GM23338 (cell line): ENCODE results near the gene USP9Y. TPM values are rescaled to one million over a fixed set of nuclear protein-coding genes. Genes with fewer than 3 reads are reported as not detected.
"Not testable (repeated sequence)": the region's sequence is repeated elsewhere in the genome, so short reads cannot be mapped to it uniquely, and the experiment has no call there.

ENCODE experiments used
- ATAC-seq: fragments of 200-7000 bp; cut with Tn5 transposase; 3 replicates; pipeline ENCODE4 v1.9.1; 2020
- DNase-seq: peaks from one replicate; pipeline ENCODE4 v3.0.0-alpha.2; 2015; ENCODE audit warnings: low spot score
- H2AFZ ChIP-seq: fragments of 200-600 bp; sonication (generic); 2 replicates; pipeline ENCODE4 v1.8.0; 2016; ENCODE audit warnings: antibody characterized with exemption, mild to moderate bottlenecking, moderate library complexity
- H3F3A ChIP-seq: fragments of 200-600 bp; sonication (generic); replicated peaks from 2 replicates; pipeline ENCODE4 v1.8.0; 2017; ENCODE audit warnings: antibody characterized with exemption, mixed run types, low read depth
- H3K27ac ChIP-seq: fragments of 200-600 bp; sonication (generic); 2 replicates; pipeline ENCODE4 v1.6.1; 2016; ENCODE audit warnings: low read depth
- H3K27me3 ChIP-seq: fragments of 200-600 bp; sonication (generic); 2 replicates; pipeline ENCODE4 v1.8.0; 2016; ENCODE audit warnings: mild to moderate bottlenecking, mixed run types, moderate library complexity; ENCODE audit not compliant: insufficient read depth
- H3K36me3 ChIP-seq: fragments of 200-600 bp; sonication (generic); 2 replicates; pipeline ENCODE4 v1.8.0; 2016; ENCODE audit warnings: mild to moderate bottlenecking; ENCODE audit not compliant: insufficient read depth
- H3K4me1 ChIP-seq: fragments of 200-600 bp; sonication (generic); 2 replicates; pipeline ENCODE4 v1.8.0; 2016; ENCODE audit warnings: mild to moderate bottlenecking, moderate library complexity; ENCODE audit not compliant: insufficient read depth
- H3K4me2 ChIP-seq: fragments of 200-600 bp; sonication (generic); 2 replicates; pipeline ENCODE4 v1.7.1; 2017; ENCODE audit warnings: mixed run types
- H3K4me3 ChIP-seq: fragments of 200-600 bp; sonication (generic); 2 replicates; pipeline ENCODE4 v1.6.1; 2016; ENCODE audit warnings: mixed run types
- H3K79me2 ChIP-seq: fragments of 200-600 bp; sonication (generic); replicated peaks from 2 replicates; pipeline ENCODE4 v1.8.0; 2017; ENCODE audit warnings: mild to moderate bottlenecking; ENCODE audit not compliant: insufficient read depth
- H3K9me2 ChIP-seq: fragments of 200-600 bp; sonication (generic); 2 replicates; pipeline ENCODE4 v1.8.0; 2017; ENCODE audit not compliant: insufficient read depth
- H4K20me1 ChIP-seq: fragments of 200-600 bp; sonication (generic); replicated peaks from 2 replicates; pipeline ENCODE4 v1.8.0; 2017; ENCODE audit warnings: mild to moderate bottlenecking; ENCODE audit not compliant: insufficient read depth
- H3K27ac Mint-ChIP-seq: 2 replicates; pipeline ENCODE4 v1.8.0; 2020; ENCODE audit warnings: inconsistent platforms, mild to moderate bottlenecking, moderate library complexity, mixed read lengths
- H3K27me3 Mint-ChIP-seq: 3 replicates; pipeline ENCODE4 v1.8.0; 2022; ENCODE audit warnings: low read depth, mild to moderate bottlenecking, moderate library complexity, mixed read lengths, inconsistent platforms; ENCODE audit not compliant: insufficient read depth, poor library complexity
- H3K36me3 Mint-ChIP-seq: 3 replicates; pipeline ENCODE4 v1.8.0; 2021; ENCODE audit warnings: low read depth, mild to moderate bottlenecking, inconsistent platforms, moderate library complexity, mixed read lengths
- H3K4me1 Mint-ChIP-seq: 3 replicates; pipeline ENCODE4 v1.8.0; 2020; ENCODE audit warnings: mild to moderate bottlenecking, inconsistent platforms, mixed read lengths
- H3K4me3 Mint-ChIP-seq: 3 replicates; pipeline ENCODE4 v1.8.0; 2021; ENCODE audit warnings: moderate library complexity, mild to moderate bottlenecking, inconsistent platforms, mixed read lengths
- H3K9me3 Mint-ChIP-seq: 3 replicates; pipeline ENCODE4 v1.8.0; 2020; ENCODE audit warnings: moderate library complexity, mild to moderate bottlenecking, inconsistent platforms, mixed read lengths
- CREB1 ChIP-seq: fragments of 250-450 bp; sonication (Bioruptor Pico); IDR thresholded peaks from 2 replicates; pipeline ENCODE4 v1.5.0; 2020; ENCODE audit warnings: low read depth, mild to moderate bottlenecking, moderate library complexity
- ETS1 ChIP-seq: IDR thresholded peaks from 2 replicates; pipeline ENCODE4 v1.6.1; 2016; ENCODE audit warnings: antibody characterized with exemption
- EZH2phosphoT487 ChIP-seq: fragments of 200-600 bp; sonication (generic); IDR thresholded peaks from one replicate; pipeline ENCODE4 v1.8.1; 2018; ENCODE audit warnings: antibody characterized with exemption; ENCODE audit not compliant: unreplicated experiment
- ZNF114 ChIP-seq: fragments of 250-450 bp; sonication (Bioruptor Pico); IDR thresholded peaks from 2 replicates; pipeline ENCODE4 v1.5.0; 2020; ENCODE audit warnings: mild to moderate bottlenecking, moderate library complexity
- ZNF331 ChIP-seq: fragments of 250-450 bp; sonication (Bioruptor Pico); IDR thresholded peaks from 2 replicates; pipeline ENCODE4 v1.5.0; 2020; ENCODE audit warnings: low read depth, mild to moderate bottlenecking, moderate library complexity
- ZNF462 ChIP-seq: fragments of 250-450 bp; sonication (Bioruptor Pico); IDR thresholded peaks from 2 replicates; pipeline ENCODE4 v1.5.0; 2020; ENCODE audit warnings: mild to moderate bottlenecking, moderate library complexity
- polyA plus RNA-seq: library from polyadenylated mRNA; unstranded; fragments of >200 nt; fragmentation: Nextera tagmentation; extraction: Ambion mirVana; gene quantifications from 2 replicates; pipeline ENCODE4 v1.2.1, GENCODE V29; 2016
- total RNA-seq: library from RNA; depleted of rRNA; stranded (reverse); fragments of >200 nt; shearing (Covaris generic); gene quantifications from 2 replicates; pipeline ENCODE4 v1.2.3, GENCODE V29; 2014

The USP9Y gene
- total and polyA plus RNA-seq, 2 experiments from 2014 or later = 23.7 to 49.0 TPM

GRCh38 chrY:12662745-12663591, 38.1 kb upstream of the USP9Y start (continued):
- TF ChIP-seq ZNF462 (CRISPR knock-in tag) (no peak), ETS1 (no peak), ZNF114 (CRISPR knock-in tag) (no peak), EZH2phosphoT487 (no peak), ZNF331 (no peak), CREB1 (CRISPR knock-in tag) (no peak)

GRCh38 chrY:12663845-12664244, 37.2 kb upstream of the USP9Y start:
- ATAC-seq, H2AFZ ChIP-seq, H3K27me3 ChIP-seq, H3K9me3 Mint-ChIP-seq, H3K9me2 ChIP-seq, H3K36me3 ChIP-seq, H3K27me3 Mint-ChIP-seq, H4K20me1 ChIP-seq, H3K4me1 ChIP-seq, H3F3A ChIP-seq, DNase-seq: not testable (repeated sequence)
- peak overlapping the region; percentile 98 for H3K4me3 Mint-ChIP-seq
- H3K4me3 ChIP-seq = peak overlapping the region; percentile 66
- H3K4me2 ChIP-seq = peak overlapping the region; percentile 81
- H3K27ac ChIP-seq = peak overlapping the region; percentile 92
- peaks cover 37% of the 10 kb centered on the region for H3K36me3 Mint-ChIP-seq
- H3K27ac Mint-ChIP-seq = peak overlapping the region; percentile 96
- H3K4me1 Mint-ChIP-seq = peaks cover 17% of the 10 kb centered on the region
- H3K79me2 ChIP-seq = peaks cover 64% of the 10 kb centered on the region
